GM12801 (cell line): ENCODE data around the gene RXRB.

Source experiments
- CTCF ChIP-seq: IDR thresholded peaks from one replicate; pipeline ENCODE4 v1.5.1; 2011; ENCODE audit warnings: control low read depth; ENCODE audit not compliant: insufficient read length; ENCODE audit errors: extremely low read depth

RXRB gene

GRCh38 chr6:33204165-33204414, 3.6 kb upstream of the RXRB start:
- no peak for TF ChIP-seq CTCF

GRCh38 chr6:33203443-33204164, 3.1 kb upstream of the RXRB start:
- no peak for TF ChIP-seq CTCF

DNA sequence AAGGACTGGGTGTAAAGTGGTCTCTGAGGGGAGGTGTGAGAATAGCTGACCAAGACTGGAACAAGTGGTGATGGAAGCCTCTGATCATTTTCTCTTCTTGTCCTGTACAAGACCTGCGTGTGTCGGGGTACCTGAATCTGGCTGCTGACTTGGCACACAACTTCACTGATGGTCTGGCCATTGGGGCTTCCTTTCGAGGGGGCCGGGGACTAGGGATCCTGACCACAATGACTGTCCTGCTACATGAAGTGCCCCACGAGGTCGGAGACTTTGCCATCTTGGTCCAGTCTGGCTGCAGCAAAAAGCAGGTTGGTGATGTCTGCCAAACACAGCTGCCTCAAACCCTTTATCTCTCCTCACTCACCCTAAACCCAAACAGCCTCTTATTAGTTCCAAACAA, 2.3 kb upstream of the RXRB start:
- no peak for TF ChIP-seq CTCF

DNA sequence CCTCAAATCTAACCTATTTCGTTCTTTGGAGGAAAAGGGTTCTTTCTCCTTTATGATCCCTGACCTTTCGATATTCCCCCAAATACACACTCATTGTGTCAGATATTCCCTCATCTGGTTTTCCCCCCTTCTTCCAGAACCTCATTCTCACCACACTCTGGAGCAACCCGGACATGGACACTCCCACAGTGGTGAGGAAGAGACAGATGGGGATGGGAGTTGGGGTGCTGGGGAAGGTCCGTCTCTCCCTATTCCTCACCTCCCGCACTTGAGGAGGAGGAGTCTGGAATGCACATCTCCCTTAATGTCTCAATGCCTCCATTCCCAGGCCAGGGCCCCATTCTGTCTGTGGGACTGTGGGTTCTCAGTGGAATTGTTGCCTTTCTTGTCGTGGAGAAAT, 1.5 kb upstream of the RXRB start:
- TF ChIP-seq CTCF: no peak

- no peak for TF ChIP-seq CTCF
Measured at GRCh38 chr6:33201147-33201545, 681 bp upstream of the RXRB start.

DNA sequence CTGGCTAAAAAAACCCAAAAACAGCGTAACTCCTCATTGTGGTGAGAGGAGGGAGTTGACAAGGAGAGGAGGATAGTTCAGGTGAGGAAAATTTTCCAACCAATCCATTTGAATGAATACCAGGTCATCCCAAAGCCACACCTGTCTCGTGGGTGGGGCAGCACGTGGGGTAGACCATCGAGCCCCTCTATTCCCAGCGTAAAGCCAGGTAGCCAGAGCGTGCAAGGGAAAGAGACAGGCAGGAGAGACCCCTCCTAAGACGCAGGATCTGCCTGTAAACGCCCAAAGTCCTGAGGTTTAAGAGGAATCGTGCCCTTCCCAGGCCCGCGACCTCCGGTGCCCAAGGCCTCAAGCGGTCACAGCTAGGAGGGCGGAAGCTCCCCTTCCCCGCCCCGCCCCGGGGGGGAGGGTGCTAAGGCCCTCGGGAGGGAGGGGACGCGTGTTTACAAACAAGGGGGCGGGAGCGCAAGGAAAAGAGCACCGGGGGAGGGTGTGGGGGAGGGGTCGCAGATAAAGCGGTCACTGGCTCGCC, 712 bp downstream of the RXRB start:
- TF ChIP-seq CTCF: no peak

- no peak for TF ChIP-seq CTCF
Measured at GRCh38 chr6:33198853-33199436, 1.5 kb downstream of the RXRB start.
